Stimulated activated CD8-positive, alpha-beta memory T cell treated with anti-CD3 and anti-CD28 coated beads, Interleukin-7, amount 100 ng/mL, for 48 hours (primary cell): ENCODE measurements around the gene SGCD.

Experiments
- DNase-seq, 2 donors: peaks; one replicate each; pipeline ENCODE4 v3.0.0-alpha.2; 2020; ENCODE audit warnings: low read depth in 1 of 2; ENCODE audit errors: extremely low read depth in 1 of 2

Gene SGCD

GRCh38 chr5:156399323-156399722, 72.4 kb downstream of the SGCD start:
- DNase-seq, result no peak

GRCh38 chr5:156400231-156400986, 73.4 kb downstream of the SGCD start:
- DNase-seq, result no peak

DNA sequence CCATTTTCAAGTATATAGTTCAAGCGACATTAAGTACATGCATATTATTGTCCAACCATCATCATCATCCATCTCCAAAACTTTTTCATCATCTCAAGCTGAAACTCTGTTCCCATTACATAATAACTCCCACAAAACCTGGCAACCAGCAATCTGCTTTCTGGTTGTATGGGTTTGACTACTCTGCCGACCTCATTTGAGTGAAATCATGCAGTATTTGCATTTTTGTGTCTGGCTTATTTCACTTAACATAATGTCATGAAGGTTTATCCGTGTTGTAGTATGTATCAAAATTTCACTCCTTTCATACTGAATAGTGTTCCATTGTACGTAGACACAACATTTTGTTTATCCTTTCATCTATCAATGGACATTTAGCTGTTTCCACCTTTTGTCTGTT, 74.8 kb downstream of the SGCD start:
- no peak for DNase-seq

DNA sequence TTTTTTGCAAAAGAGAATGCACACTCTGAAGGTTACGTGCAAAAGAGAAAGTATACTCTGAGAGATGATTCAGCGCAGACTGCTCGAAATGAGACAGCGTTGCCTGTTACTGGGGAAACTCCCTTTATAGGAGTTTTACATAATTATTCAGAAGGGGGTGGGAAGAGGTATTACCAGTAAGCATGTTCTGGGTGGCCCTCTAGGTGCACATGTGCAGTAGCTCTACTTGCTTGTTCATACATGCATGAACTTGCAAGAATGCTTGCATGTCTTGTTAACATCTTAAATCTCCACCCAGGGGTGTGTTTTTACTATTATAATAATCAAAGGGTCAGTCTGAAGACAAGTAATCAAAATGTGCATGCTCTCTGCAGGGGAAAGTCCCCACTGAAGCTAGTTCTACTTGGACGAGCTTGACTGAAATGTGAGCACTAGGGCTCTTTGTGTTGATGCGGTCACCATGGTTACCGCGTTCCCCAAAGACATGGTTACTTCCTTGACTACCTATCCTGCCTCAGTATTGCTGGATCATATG, 75.5 kb downstream of the SGCD start:
- DNase-seq, result peak; percentile 1 to 20

- no peak for DNase-seq
Measured at GRCh38 chr5:156405988-156406387, 79.0 kb downstream of the SGCD start.

GRCh38 chr5:156407251-156407650, 80.3 kb downstream of the SGCD start:
- no peak for DNase-seq

GRCh38 chr5:156409834-156410233, 82.9 kb downstream of the SGCD start:
- DNase-seq, result no peak

- DNase-seq, result no peak
Measured at GRCh38 chr5:156411185-156411613, 84.2 kb downstream of the SGCD start.

DNA sequence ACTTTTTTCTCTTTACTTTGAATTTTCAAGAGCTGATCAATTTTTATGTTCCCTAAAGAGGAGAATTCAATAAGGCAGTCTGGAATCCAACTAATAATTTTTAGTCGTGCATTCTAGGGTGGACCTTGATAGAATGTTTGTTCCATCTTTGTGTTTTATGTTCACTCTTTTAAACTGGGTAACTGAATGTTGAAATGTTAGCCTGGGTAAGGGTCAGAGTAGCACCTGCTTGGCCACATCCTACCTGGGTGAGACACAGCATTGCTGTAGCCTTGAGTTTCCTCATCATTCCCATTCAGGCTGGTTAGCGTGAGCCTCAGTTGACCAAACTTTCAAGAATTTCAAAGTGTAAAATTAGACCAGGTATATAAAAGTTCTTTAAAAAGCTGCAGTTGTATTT, 85.0 kb downstream of the SGCD start:
- no peak for DNase-seq

GRCh38 chr5:156414391-156414790, 87.4 kb downstream of the SGCD start:
- DNase-seq, result no peak

GRCh38 chr5:156419661-156420060, 92.7 kb downstream of the SGCD start:
- no peak for DNase-seq

- no peak for DNase-seq
Measured at GRCh38 chr5:156420665-156421064, 93.7 kb downstream of the SGCD start.

DNA sequence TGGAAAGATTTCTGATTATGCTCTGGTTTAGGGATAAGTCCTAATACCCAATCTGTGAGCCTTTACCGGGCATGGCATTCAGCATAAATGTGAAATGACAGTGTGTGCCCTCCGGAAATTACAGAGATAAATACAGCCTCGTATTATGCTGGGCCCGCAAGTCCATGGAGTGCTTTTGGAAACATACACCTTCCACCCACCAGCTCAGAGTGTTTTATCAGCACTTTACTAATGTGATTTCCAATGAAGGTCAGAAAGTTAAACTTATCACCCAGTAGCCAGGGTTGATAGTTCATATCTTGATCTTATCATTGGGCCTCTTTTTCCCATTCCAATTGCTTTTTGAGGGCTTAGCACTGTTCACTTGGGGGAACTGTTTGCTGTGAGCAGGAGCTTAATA, 94.8 kb downstream of the SGCD start:
- DNase-seq, result no peak

DNA sequence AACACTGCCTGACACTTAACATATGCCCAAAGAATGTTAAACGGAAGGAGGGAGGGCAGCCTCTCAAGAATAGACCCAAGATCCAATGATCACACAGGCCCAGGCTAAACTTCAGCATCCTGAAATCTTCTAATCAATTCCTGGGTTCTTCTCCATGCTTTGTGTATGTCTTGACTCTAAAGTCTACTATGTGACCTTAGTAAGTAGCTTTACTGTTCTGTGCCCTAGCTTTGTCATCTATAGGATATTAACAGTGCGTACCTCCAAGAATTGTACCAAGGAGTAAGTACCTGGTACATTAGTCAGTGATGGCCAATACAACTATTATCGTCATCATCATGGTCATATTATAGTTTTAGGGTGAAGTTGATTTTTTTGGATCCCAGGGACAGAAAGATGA, 96.6 kb downstream of the SGCD start:
- DNase-seq, result no peak

GRCh38 chr5:156427315-156427714, 100.4 kb downstream of the SGCD start:
- no peak for DNase-seq

- DNase-seq, result no peak
Measured at GRCh38 chr5:156431956-156432829, 105.2 kb downstream of the SGCD start.

GRCh38 chr5:156432830-156433105, 105.8 kb downstream of the SGCD start:
- no peak for DNase-seq

DNA sequence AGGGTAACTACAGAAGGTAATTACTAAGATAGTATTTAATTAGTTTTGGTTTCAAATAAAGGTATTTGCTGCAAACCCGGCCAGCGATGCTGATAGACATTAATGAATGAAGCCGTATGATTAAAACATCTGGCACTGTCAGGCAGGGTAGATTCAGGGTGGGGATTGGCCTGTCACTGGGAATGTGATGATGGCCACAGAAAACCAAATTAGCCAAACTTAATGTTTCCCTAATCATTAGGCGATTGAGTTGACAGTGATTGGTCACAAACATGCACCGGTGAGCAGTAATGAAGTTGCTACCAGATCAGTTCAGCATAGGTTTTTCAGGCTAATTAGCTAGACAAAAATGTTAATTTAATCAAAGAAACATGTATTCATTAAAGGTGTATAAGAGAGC, 107.5 kb downstream of the SGCD start:
- no peak for DNase-seq

DNA sequence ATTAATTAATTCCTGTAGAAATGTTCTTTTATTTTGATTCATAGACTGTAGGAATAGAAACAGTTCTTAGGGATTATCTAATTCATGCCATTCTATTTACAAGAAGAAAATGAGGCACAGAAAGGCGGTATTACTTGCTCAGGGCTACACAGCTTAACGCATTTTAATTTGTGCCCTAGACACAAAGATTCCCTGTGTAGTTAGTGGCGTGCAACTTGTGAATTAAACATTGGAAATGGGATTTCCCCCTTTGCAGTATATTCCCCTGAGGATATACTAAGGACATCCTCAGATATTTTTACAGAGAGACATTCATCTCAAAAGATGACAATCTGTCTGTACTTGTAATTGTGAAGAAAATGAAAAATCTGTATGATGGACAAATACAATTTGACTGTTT, 108.1 kb downstream of the SGCD start:
- DNase-seq, result no peak

- no peak for DNase-seq
Measured at GRCh38 chr5:156438076-156438475, 111.1 kb downstream of the SGCD start.

GRCh38 chr5:156444753-156445291, 117.9 kb downstream of the SGCD start:
- no peak for DNase-seq

- no peak for DNase-seq
Measured at GRCh38 chr5:156446526-156446925, 119.6 kb downstream of the SGCD start.
